Right kidney (tissue), 1 donor: ENCODE measurements around the gene NKG7.

Experiments used
- DNase-seq: peaks from one replicate; pipeline ENCODE4 v3.0.0-alpha.2; 2016

NKG7 gene

GRCh38 chr19:51337141-51337860 is 35.2 kb downstream of the NKG7 start:
- no peak for DNase-seq

DNA sequence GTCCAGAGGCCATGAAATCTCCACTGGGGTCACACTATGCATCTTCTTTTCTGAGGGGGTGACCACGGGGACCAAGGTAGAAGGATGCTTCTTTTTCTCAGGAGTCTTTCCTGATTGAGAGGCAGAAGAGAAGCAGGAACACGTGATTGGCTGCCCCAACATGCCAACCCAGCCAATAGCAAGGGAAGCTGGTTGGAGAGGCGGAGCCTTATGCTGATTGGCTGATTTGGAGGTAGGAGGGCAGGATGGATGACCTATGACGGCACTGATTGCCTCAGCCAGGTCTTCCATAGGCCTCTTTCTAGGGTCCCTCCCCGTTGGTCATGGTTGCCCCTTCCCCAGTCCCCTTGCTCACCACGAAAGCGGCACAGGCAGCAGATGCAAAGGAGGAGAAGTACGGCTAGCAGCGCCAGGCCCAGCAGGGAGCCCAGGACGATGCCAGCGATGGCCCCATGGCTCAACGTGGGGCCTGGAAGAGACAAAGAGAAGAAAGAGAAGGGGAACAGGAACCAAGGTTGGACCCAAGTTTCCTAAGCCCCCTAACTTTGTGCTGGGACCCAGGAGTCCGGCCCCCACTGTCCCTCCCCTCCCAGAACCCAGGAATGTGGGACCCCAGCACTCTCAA is 38.5 kb downstream of the NKG7 start:
- DNase-seq, result no peak

GRCh38 chr19:51331716-51332115 is 40.7 kb downstream of the NKG7 start:
- no peak for DNase-seq

GRCh38 chr19:51331193-51331592 is 41.3 kb downstream of the NKG7 start:
- DNase-seq, result no peak

DNA sequence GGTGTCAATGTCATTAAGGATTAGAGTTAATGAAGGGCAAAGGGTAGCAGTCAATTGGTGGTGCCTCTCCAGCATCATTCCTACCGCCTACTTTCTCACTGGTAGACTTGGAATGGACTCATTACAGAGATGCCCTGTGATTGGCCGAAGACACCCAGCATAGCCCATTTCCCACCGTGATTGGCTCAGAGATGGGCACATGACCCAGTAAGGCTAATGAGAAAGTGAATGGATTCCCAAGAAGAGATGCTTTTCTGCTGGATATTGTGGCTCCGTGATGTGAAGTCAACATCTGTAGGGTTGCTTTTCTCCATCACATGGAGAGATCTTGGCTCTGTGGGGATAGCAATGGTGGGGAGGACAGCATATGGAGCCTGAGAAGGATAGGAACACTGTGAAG is 42.1 kb downstream of the NKG7 start:
- no peak for DNase-seq

GRCh38 chr19:51329411-51329810 is 43.0 kb downstream of the NKG7 start:
- no peak for DNase-seq

DNA sequence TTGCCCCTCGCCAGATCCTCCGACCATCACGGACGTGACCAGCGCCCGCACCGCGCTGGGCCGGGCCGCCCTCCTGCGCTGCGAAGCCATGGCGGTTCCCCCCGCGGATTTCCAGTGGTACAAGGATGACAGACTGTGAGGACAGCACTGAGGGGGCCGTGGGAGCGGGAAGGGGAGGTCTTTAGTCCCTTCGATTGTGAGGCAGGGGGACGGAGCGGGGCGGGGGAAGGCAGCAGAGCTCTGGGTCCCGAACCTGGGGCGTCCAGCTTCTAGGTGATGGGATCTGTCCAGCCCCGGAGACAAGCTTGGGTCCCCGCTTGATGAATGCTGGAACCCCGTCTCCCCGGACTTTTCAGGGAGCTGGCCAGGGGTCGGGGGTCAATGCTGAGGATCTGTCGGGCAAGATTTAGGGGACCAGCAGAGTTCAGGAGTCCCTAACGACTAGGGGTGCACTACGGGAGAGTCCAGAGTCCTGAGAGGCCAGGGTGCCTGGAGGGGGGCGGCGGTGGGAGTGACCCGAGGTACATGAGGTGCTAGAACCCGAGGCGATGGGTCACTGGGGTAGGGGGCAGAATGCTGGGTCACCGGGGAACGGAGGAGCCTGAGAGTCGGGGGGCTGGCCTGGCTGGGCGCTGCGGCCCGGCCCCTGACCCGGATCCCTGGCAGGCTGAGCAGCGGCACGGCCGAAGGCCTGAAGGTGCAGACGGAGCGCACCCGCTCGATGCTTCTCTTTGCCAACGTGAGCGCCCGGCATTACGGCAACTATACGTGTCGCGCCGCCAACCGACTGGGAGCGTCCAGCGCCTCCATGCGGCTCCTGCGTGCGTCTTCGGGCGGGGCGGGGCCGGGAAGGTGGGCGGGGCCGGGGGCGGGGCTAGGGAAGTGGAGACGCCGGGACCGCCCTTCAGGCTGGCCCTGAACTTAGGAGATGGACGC is 45.1 kb downstream of the NKG7 start:
- peak; percentile 52 for DNase-seq

GRCh38 chr19:51326216-51327065 is 46.0 kb downstream of the NKG7 start:
- DNase-seq, result no peak

- no peak for DNase-seq
These were observed 47.1 kb downstream of the NKG7 start for GRCh38 chr19:51325161-51325976.

GRCh38 chr19:51324167-51324481 is 48.3 kb downstream of the NKG7 start:
- no peak for DNase-seq

DNA sequence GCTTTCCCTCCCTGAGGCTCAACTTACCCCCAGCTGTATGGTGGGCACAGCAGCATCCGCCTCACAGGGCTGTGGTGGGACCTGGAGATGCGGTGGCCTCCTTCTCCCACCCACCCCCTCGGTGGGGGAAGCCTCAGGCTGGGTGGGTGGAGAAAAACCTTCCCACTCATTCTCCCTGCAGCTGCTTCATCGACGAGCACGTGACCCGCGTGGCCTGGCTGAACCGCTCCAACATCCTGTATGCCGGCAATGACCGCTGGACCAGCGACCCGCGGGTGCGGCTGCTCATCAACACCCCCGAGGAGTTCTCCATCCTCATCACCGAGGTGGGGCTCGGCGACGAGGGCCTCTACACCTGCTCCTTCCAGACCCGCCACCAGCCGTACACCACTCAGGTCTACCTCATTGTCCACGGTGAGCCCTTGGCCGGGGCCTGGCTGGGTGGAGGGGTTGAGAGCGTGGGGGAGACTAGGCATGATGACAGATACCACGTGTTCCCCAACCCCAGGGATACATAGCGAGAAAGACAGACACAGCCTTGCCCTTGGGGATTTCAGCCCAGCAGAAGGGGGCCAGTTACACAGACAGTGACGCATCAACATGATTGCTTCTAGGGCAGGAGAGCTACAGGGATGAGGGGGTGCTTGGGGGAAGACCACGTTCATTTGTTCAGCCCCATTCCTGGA is 48.8 kb downstream of the NKG7 start:
- DNase-seq, result no peak

GRCh38 chr19:51321799-51322198 is 50.7 kb downstream of the NKG7 start:
- no peak for DNase-seq
